Lower leg skin (tissue), 4 donors: Measurements from ENCODE around the gene CST3. TPM values are rescaled to one million over a fixed set of nuclear protein-coding genes. Genes with fewer than 3 reads are reported as not detected.

Source experiments
- DNase-seq, 2 donors: peaks; one replicate each; pipeline ENCODE4 v3.0.0-alpha.2; 2019; ENCODE audit warnings: low spot score in 2 of 2
- H3K4me3 ChIP-seq: fragments of 200-600 bp; sonication (generic); 2 replicates; pipeline ENCODE4 v1.5.1; 2017; ENCODE audit warnings: mild to moderate bottlenecking, low read depth; ENCODE audit not compliant: poor library complexity, severe bottlenecking
- CTCF ChIP-seq, 3 donors: fragments of 450-650 bp; IDR thresholded peaks; one replicate each; pipeline ENCODE4 v1.5.1; 2016; ENCODE audit warnings: antibody characterized with exemption in 3 of 3, mild to moderate bottlenecking in 3 of 3, moderate library complexity in 2 of 3
- POLR2A ChIP-seq, 2 donors: fragments of 450-650 bp; IDR thresholded peaks; one replicate each; pipeline ENCODE4 v1.6.1; 2016 to 2017; ENCODE audit warnings: antibody characterized with exemption in 2 of 2, mild to moderate bottlenecking in 1 of 2, moderate library complexity in 1 of 2
- WGBS, 2 donors: methylation state at CpG; one replicate each; pipeline ENCODE4 v1.1.5; 2018; 5-methylcytosine and 5-hydroxymethylcytosine counted together
- intact Hi-C: fragments of 100-400 bp; cut with DNase I; formaldehyde crosslinking; loops from one replicate; pipeline ENCODE4 v1.15.0; 2023; ENCODE audit warnings: low total_unique reads
- total RNA-seq, 4 donors: library from RNA; depleted of rRNA; stranded (reverse); fragments of >200 nt; gene quantifications; one replicate each; pipeline ENCODE4 v1.1.0, GENCODE V29; 2016

The CST3 gene
- total RNA-seq, 4 donors from 2014 or later: 348 to 760 (median 498) TPM

DNA sequence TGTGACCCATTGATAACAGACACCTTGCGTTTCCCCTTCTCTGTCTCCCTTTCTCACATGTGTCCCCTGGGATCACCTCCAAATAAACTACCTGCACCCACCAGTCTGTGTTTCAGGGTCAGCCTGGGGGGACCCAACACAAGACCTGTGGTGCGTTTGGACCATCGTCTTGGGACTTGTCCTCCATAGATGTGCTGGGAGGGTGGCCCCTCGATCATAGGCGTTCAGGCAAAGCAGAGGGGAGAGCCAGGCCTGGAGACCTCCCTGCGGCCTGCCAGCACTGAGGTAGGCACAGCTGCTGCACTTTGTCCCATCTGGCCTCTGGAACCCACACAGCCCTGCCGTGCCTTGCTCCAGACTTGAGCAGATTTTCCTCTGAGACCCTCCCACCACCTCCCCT lies 50.1 kb downstream of the CST3 start:
- H3K4me3 ChIP-seq: no peak overlapping the region
- intact Hi-C loops: no loop called here
- DNase-seq: peak in 1 of 2 donors; percentile 21
- no peak for TF ChIP-seq POLR2A (IDR thresholded peaks at IDR 0.05)
- no peak for TF ChIP-seq CTCF (IDR thresholded peaks at IDR 0.05)
- WGBS, 2 donors: 81 to 87% methylated on average over 7 of the region's 7 CpGs

DNA sequence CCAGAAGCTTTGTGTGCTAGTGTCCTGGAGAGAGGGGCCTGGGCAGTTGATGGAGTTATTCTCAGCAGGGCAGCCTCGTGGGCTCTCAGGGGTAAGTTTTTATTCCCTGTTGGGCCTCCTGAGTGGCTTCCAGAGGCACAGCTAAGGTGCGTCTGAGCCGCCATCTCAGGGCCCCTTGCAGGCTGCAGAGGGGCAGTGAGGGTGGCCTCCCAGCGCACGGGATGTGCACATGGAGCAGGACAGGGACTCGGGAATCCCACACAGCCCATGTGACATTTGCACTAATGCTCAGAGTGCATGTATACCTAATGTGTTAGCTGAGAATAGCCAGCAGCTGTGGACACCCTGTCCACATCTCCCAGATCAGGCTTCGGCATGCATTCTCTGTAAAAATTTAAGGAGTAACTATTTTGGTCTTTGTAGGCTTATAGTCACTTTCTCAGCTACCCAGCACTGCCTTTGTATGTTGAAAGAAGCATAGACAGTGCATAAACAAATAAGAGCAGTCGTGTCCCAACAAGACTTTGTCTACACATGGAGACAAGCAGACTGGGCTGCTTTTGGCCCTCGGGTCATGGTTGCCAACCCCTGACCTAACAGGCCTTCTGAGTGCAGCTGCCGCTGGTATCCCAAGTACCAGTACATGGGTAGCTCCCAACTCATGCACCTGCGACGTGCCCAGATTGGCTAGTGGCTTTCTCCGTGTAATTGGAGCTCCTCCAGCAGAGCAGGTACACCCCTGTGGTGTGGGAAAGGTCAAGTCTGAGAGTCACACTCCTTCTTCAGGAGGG lies 50.8 kb downstream of the CST3 start:
- TF ChIP-seq CTCF (IDR thresholded peaks at IDR 0.05) (no peak), POLR2A (IDR thresholded peaks at IDR 0.05) (no peak)
- peak in 1 of 2 donors; percentile 78 for DNase-seq
- intact Hi-C loops: no loop called here
- no peak overlapping the region for H3K4me3 ChIP-seq
- 56 to 69% methylated on average over 13 of the region's 13 CpGs for WGBS, 2 donors

- no peak overlapping the region for H3K4me3 ChIP-seq
- intact Hi-C loops: no loop called here
- WGBS, 2 donors: 64 to 83% methylated on average over 4 to 5 of the region's 5 CpGs
- DNase-seq: peak in 1 of 2 donors; percentile 50
- TF ChIP-seq CTCF (IDR thresholded peaks at IDR 0.05): no peak
- TF ChIP-seq POLR2A (IDR thresholded peaks at IDR 0.05): no peak
Measured at GRCh38 chr20:23585808-23586734, 51.7 kb downstream of the CST3 start.

DNA sequence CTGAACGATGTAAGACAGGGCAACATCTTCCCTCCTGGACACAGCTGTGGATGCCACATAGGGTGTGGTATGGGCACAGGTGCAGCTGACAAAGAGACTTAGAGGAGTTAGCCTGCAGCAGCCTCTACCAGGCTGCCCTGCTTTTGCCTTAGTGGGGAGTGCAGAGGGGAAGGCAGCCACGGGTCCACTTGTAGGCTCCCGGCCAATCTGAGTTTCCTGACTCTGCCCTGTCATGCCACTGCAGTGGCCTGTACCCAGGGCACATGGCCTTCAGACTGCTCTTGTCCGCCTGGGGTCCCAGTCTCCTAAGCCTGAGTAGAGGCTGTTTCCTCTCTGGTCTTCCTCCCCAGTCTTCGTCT lies 52.3 kb downstream of the CST3 start:
- DNase-seq: peak in 1 of 2 donors; percentile 48
- TF ChIP-seq POLR2A (IDR thresholded peaks at IDR 0.05) (no peak), CTCF (IDR thresholded peaks at IDR 0.05) (no peak)
- WGBS, 2 donors: 80 to 81% methylated on average over 5 of the region's 5 CpGs
- intact Hi-C loops: no loop called here
- no peak overlapping the region for H3K4me3 ChIP-seq

- peak in 1 of 2 donors; percentile 59 for DNase-seq
- no peak overlapping the region for H3K4me3 ChIP-seq
- TF ChIP-seq CTCF (IDR thresholded peaks at IDR 0.05) (no peak), POLR2A (IDR thresholded peaks at IDR 0.05) (no peak)
- intact Hi-C loops: no loop called here
- 62 to 66% methylated on average over 5 of the region's 5 CpGs for WGBS, 2 donors
Measured at GRCh38 chr20:23584434-23585199, 53.1 kb downstream of the CST3 start.
